Activated CD4-positive, alpha-beta memory T cell treated with anti-CD3 and anti-CD28 coated beads for 36 hours (primary cell): ENCODE results near the gene RUFY1. TPM values are rescaled to one million over a fixed set of nuclear protein-coding genes. Genes with fewer than 3 reads are reported as not detected.

Experiments
- CTCF ChIA-PET: fragments of 350-600 bp; sonication (Branson Sonifier 250); formaldehyde crosslinking; loops from one replicate; lab custom pipeline; 2021; ENCODE audit warnings: antibody characterized with exemption, inconsistent platforms; lab: Charles Lee
- POLR2A ChIA-PET: fragments of 350-600 bp; sonication (Branson Sonifier 250); formaldehyde crosslinking; loops from one replicate; lab custom pipeline; 2021; ENCODE audit warnings: antibody characterized with exemption; lab: Charles Lee
- DNase-seq: peaks from one replicate; pipeline ENCODE4 v3.0.0-alpha.2; 2020
- H3K27ac Mint-ChIP-seq: one replicate; pipeline ENCODE4 v1.8.0; 2021; ENCODE audit warnings: mixed read lengths
- H3K27me3 Mint-ChIP-seq: one replicate; pipeline ENCODE4 v1.8.0; 2021; ENCODE audit warnings: mixed read lengths
- H3K36me3 Mint-ChIP-seq: one replicate; pipeline ENCODE4 v1.8.0; 2021; ENCODE audit warnings: mixed read lengths
- H3K4me1 Mint-ChIP-seq: one replicate; pipeline ENCODE4 v1.8.0; 2021; ENCODE audit warnings: low read depth, mixed read lengths
- H3K4me3 Mint-ChIP-seq: one replicate; pipeline ENCODE4 v1.8.0; 2021; ENCODE audit warnings: mild to moderate bottlenecking, mixed read lengths
- H3K9me3 Mint-ChIP-seq: one replicate; pipeline ENCODE4 v1.8.0; 2021; ENCODE audit warnings: mixed read lengths
- intact Hi-C: fragments of 100-400 bp; cut with micrococcal nuclease; formaldehyde crosslinking; loops from one replicate; pipeline ENCODE4 v1.15.1; 2023
- total RNA-seq, 2 experiments: library from RNA; stranded (reverse); gene quantifications; one replicate each; pipeline ENCODE4 v1.2.3, GENCODE V29; 2021

Gene RUFY1
- total RNA-seq, 2 experiments from 2014 or later = 30.3 to 34.0 TPM

- H3K4me3 Mint-ChIP-seq = no peak overlapping the region
- H3K4me1 Mint-ChIP-seq = peaks cover 59% of the 10 kb centered on the region
- ChIA-PET CTCF (no interaction called here), POLR2A (interaction anchor here (1.9 to 7.6 kb wide), 2 partner anchors 6 to 114 kb away, joined by 5 to 105 read pairs; partner anchors contain the start of gene MAML1)
- no peaks in the 10 kb centered on the region for H3K27me3 Mint-ChIP-seq
- intact Hi-C loops = loop anchor here (1.0 kb wide), 1 partner anchor 55 kb away; no protein-coding TSS in a partner anchor
- peaks cover 86% of the 10 kb centered on the region for H3K36me3 Mint-ChIP-seq
- H3K27ac Mint-ChIP-seq = peak overlapping the region; percentile 55
- DNase-seq = no peak
- no peaks in the 10 kb centered on the region for H3K9me3 Mint-ChIP-seq
Observed at GRCh38 chr5:179617930-179618329, 67.6 kb downstream of the RUFY1 start.

- H3K4me1 Mint-ChIP-seq = peaks cover 51% of the 10 kb centered on the region
- POLR2A ChIA-PET = interaction anchor here (1.9 to 7.6 kb wide), 2 partner anchors 7 to 113 kb away, joined by 5 to 105 read pairs; partner anchors contain the start of gene MAML1
Observed at GRCh38 chr5:179618923-179619554, 68.7 kb downstream of the RUFY1 start.

GRCh38 chr5:179619776-179620175 is 69.4 kb downstream of the RUFY1 start:
- intact Hi-C loops = loop anchor here (5.0 to 10.0 kb wide), 4 partner anchors 183 to 673 kb away; partner anchors contain the start of gene MAPK9
- peaks cover 57% of the 10 kb centered on the region for H3K4me1 Mint-ChIP-seq
- H3K27ac Mint-ChIP-seq = no peak overlapping the region
- H3K36me3 Mint-ChIP-seq = peaks cover 77% of the 10 kb centered on the region
- no peaks in the 10 kb centered on the region for H3K27me3 Mint-ChIP-seq
- POLR2A ChIA-PET = interaction anchor here (1.9 to 7.6 kb wide), 2 partner anchors 8 to 112 kb away, joined by 5 to 105 read pairs; partner anchors contain the start of gene MAML1
- CTCF ChIA-PET = no interaction called here
- peak overlapping the region; percentile 98 for H3K4me3 Mint-ChIP-seq
- no peak for DNase-seq
- H3K9me3 Mint-ChIP-seq = no peaks in the 10 kb centered on the region

More at GRCh38 chr5:179618923-179619554, 68.7 kb downstream of the RUFY1 start:
- no peaks in the 10 kb centered on the region for H3K27me3 Mint-ChIP-seq
- peaks cover 84% of the 10 kb centered on the region for H3K36me3 Mint-ChIP-seq
- H3K27ac Mint-ChIP-seq = peak overlapping the region; percentile 70
- H3K4me3 Mint-ChIP-seq = peak overlapping the region; percentile 76
- intact Hi-C loops = loop anchor here (1.0 kb wide), 1 partner anchor 56 kb away; no protein-coding TSS in a partner anchor
- CTCF ChIA-PET = no interaction called here
- H3K9me3 Mint-ChIP-seq = no peaks in the 10 kb centered on the region
- no peak for DNase-seq

- no peak for DNase-seq
Observed at GRCh38 chr5:179620293-179620692, 69.9 kb downstream of the RUFY1 start.

GRCh38 chr5:179620703-179621350 is 70.5 kb downstream of the RUFY1 start:
- peaks cover 56% of the 10 kb centered on the region for H3K4me1 Mint-ChIP-seq
- peaks cover 70% of the 10 kb centered on the region for H3K36me3 Mint-ChIP-seq
- H3K27ac Mint-ChIP-seq = peak overlapping the region; percentile 99
- ChIA-PET POLR2A (interaction anchor here (0.6 to 7.6 kb wide), 4 partner anchors 9 to 1622 kb away, joined by 3 to 105 read pairs (median 4); partner anchors contain the start of gene RUFY1), CTCF (no interaction called here)
- intact Hi-C loops = loop anchor here (5.0 to 10.0 kb wide), 4 partner anchors 181 to 671 kb away; partner anchors contain the start of gene MAPK9
- H3K9me3 Mint-ChIP-seq = no peaks in the 10 kb centered on the region
- H3K4me3 Mint-ChIP-seq = peak overlapping the region; percentile 98
- H3K27me3 Mint-ChIP-seq = no peaks in the 10 kb centered on the region
- no peak for DNase-seq

More at GRCh38 chr5:179620293-179620692, 69.9 kb downstream of the RUFY1 start:
- Mint-ChIP-seq H3K36me3 (peaks cover 73% of the 10 kb centered on the region), H3K4me1 (peaks cover 60% of the 10 kb centered on the region), H3K4me3 (peak overlapping the region; percentile 98), H3K27ac (peak overlapping the region; percentile 99), H3K9me3 (no peaks in the 10 kb centered on the region), H3K27me3 (no peaks in the 10 kb centered on the region)
- intact Hi-C loops = loop anchor here (5.0 to 10.0 kb wide), 4 partner anchors 182 to 672 kb away; partner anchors contain the start of gene MAPK9
- CTCF ChIA-PET = no interaction called here
- POLR2A ChIA-PET = interaction anchor here (0.6 to 7.6 kb wide), 3 partner anchors 8 to 1622 kb away, joined by 3 to 105 read pairs (median 3); partner anchors contain the start of gene RUFY1

- H3K4me1 Mint-ChIP-seq = peaks cover 50% of the 10 kb centered on the region
- no peak for DNase-seq
Observed at GRCh38 chr5:179621551-179622214, 71.3 kb downstream of the RUFY1 start.

GRCh38 chr5:179623003-179623905 is 72.9 kb downstream of the RUFY1 start, which contains the start of gene HNRNPH1:
TSS of gene HNRNPH1 (minus strand) at chr5:179623671. CDS start at chr5:179623133, 538 bp downstream.
- H3K4me1 Mint-ChIP-seq = peaks cover 35% of the 10 kb centered on the region
- CTCF ChIA-PET = interaction anchor here (0.5 to 2.0 kb wide), 9 partner anchors 9 to 239 kb away, joined by 3 to 13 read pairs (median 5); partner anchors contain the start of gene MAML1
- no peaks in the 10 kb centered on the region for H3K9me3 Mint-ChIP-seq
- peak within 1 kb of the TSS; percentile 99 for H3K27ac Mint-ChIP-seq
- peaks cover 47% of the 10 kb centered on the region for H3K36me3 Mint-ChIP-seq
- DNase-seq = peak; percentile 99
- no peaks in the 10 kb centered on the region for H3K27me3 Mint-ChIP-seq
- peak within 1 kb of the TSS; percentile 98 for H3K4me3 Mint-ChIP-seq
- intact Hi-C loops = loop anchor here (1.0 to 10.0 kb wide), 10 partner anchors 55 to 996 kb away; partner anchors contain the start of genes CANX, CLK4, MAML1 and MAPK9
- POLR2A ChIA-PET = interaction anchor here (0.6 to 7.6 kb wide), 18 partner anchors 9 to 1419 kb away, joined by 3 to 105 read pairs (median 6); partner anchors contain the start of genes MAML1, RUFY1 and SQSTM1

More at GRCh38 chr5:179621551-179622214, 71.3 kb downstream of the RUFY1 start:
- Mint-ChIP-seq H3K36me3 (peaks cover 63% of the 10 kb centered on the region), H3K27me3 (no peaks in the 10 kb centered on the region), H3K4me3 (peak overlapping the region; percentile 98), H3K27ac (peak overlapping the region; percentile 99), H3K9me3 (no peaks in the 10 kb centered on the region)
- CTCF ChIA-PET = no interaction called here
- POLR2A ChIA-PET = interaction anchor here (0.7 to 7.6 kb wide), 4 partner anchors 9 to 71 kb away, joined by 4 to 105 read pairs (median 34); partner anchors contain the start of gene RUFY1
- intact Hi-C loops = loop anchor here (2.0 to 10.0 kb wide), 6 partner anchors 71 to 995 kb away; partner anchors contain the start of genes CLK4, MAPK9 and RUFY1

GRCh38 chr5:179623906-179624741 is 73.8 kb downstream of the RUFY1 start:
- H3K27me3 Mint-ChIP-seq = no peaks in the 10 kb centered on the region
- peak; percentile 77 for DNase-seq
- H3K4me1 Mint-ChIP-seq = peaks cover 32% of the 10 kb centered on the region
- CTCF ChIA-PET = interaction anchor here (0.5 to 2.0 kb wide), 9 partner anchors 10 to 1470 kb away, joined by 3 to 13 read pairs (median 5); partner anchors contain the start of genes MAML1 and NHP2
- H3K9me3 Mint-ChIP-seq = no peaks in the 10 kb centered on the region
- POLR2A ChIA-PET = interaction anchor here (0.7 to 7.6 kb wide), 16 partner anchors 8 to 196 kb away, joined by 3 to 105 read pairs (median 6); partner anchors contain the start of genes MAML1, RUFY1 and SQSTM1
- H3K4me3 Mint-ChIP-seq = peak overlapping the region; percentile 98
- H3K36me3 Mint-ChIP-seq = peaks cover 44% of the 10 kb centered on the region
- peak overlapping the region; percentile 99 for H3K27ac Mint-ChIP-seq
- intact Hi-C loops = loop anchor here (1.0 to 10.0 kb wide), 10 partner anchors 54 to 997 kb away; partner anchors contain the start of genes CANX, CLK4, MAML1 and MAPK9

- Mint-ChIP-seq H3K9me3 (no peaks in the 10 kb centered on the region), H3K4me3 (peak overlapping the region; percentile 98), H3K36me3 (peaks cover 39% of the 10 kb centered on the region), H3K27me3 (no peaks in the 10 kb centered on the region), H3K4me1 (peaks cover 28% of the 10 kb centered on the region), H3K27ac (peak overlapping the region; percentile 99)
- no peak for DNase-seq
- POLR2A ChIA-PET = interaction anchor here (2.2 to 7.6 kb wide), 4 partner anchors 13 to 107 kb away, joined by 18 to 105 read pairs (median 36); partner anchors contain the start of gene MAML1
- CTCF ChIA-PET = interaction anchor here (0.6 to 2.0 kb wide), 2 partner anchors 138 to 1471 kb away, joined by 3 to 7 read pairs; partner anchors contain the start of gene NHP2
- intact Hi-C loops = loop anchor here (5.0 to 10.0 kb wide), 4 partner anchors 177 to 667 kb away; partner anchors contain the start of gene MAPK9
Observed at GRCh38 chr5:179624841-179625271, 74.5 kb downstream of the RUFY1 start.
